HepG2 (cell line): Measurements from ENCODE around the gene ADRM1. TPM values are rescaled to one million over a fixed set of nuclear protein-coding genes. Genes with fewer than 3 reads are reported as not detected.

Source experiments
- FOXK2 ChIP-seq: fragments of 450-650 bp; IDR thresholded peaks from 2 replicates; pipeline ENCODE4 v1.6.1; 2016
- JUN ChIP-seq: sonication (generic); formaldehyde crosslinking; IDR thresholded peaks from 2 replicates; pipeline ENCODE4 v1.4.0; 2020; ENCODE audit warnings: mild to moderate bottlenecking, missing genetic modification reagents
- MXI1 ChIP-seq: IDR thresholded peaks from 3 replicates; pipeline ENCODE4 v1.6.1; 2012; ENCODE audit warnings: low read depth, low read length, inconsistent platforms, borderline replicate concordance
- SP140L ChIP-seq: sonication (generic); formaldehyde crosslinking; IDR thresholded peaks from 2 replicates; pipeline ENCODE4 v1.4.0; 2020; ENCODE audit warnings: missing genetic modification reagents, borderline replicate concordance
- ZMYM3 ChIP-seq: sonication (generic); formaldehyde crosslinking; IDR thresholded peaks from 2 replicates; pipeline ENCODE4 v1.5.1; 2020; ENCODE audit warnings: mild to moderate bottlenecking, missing genetic modification reagents
- ZNF24 ChIP-seq: fragments of 450-650 bp; IDR thresholded peaks from 2 replicates; pipeline ENCODE4 v1.6.1; 2017; ENCODE audit warnings: antibody characterized with exemption, mild to moderate bottlenecking
- ZNF652 ChIP-seq: IDR thresholded peaks from 2 replicates; pipeline ENCODE4 v1.6.1; 2016; ENCODE audit warnings: low read depth, borderline replicate concordance
- polyA plus RNA-seq, 8 experiments: library from polyadenylated mRNA; depleted of rRNA in 3 of 8; stranded (reverse) in 7 of 8; unstranded in 1 of 8; fragments of >200 nt; fragmentation: Illumina TruSeq in 4 of 8; extraction: Trizol in 4 of 8; gene quantifications; 2 replicates each; pipeline versions ENCODE4 v1.2.1 to v1.2.3, GENCODE V29; 2011 to 2016; ENCODE audit warnings: low read depth in 4 of 8, missing spikeins in 1 of 8, mixed read lengths in 1 of 8; ENCODE audit not compliant: insufficient read depth in 1 of 8
- total RNA-seq, 5 experiments: library from RNA; depleted of rRNA; stranded (reverse); fragments of >200 nt; fragmentation: Illumina TruSeq; extraction: Trizol; gene quantifications; 2 replicates each; pipeline ENCODE4 v1.2.3, GENCODE V29; 2016; ENCODE audit warnings: low read depth in 1 of 5
- TF ChIP-seq, protein P1 (sequence below): sonication (generic); formaldehyde crosslinking; IDR thresholded peaks from 2 replicates; pipeline ENCODE4 v1.4.0; 2020; ENCODE audit warnings: mild to moderate bottlenecking, missing genetic modification reagents
- TF ChIP-seq, protein P2 (sequence below): sonication (generic); formaldehyde crosslinking; IDR thresholded peaks from 2 replicates; pipeline ENCODE4 v1.4.0; 2020; ENCODE audit warnings: mild to moderate bottlenecking, missing genetic modification reagents
- TF ChIP-seq, protein P3 (sequence below): sonication (generic); formaldehyde crosslinking; IDR thresholded peaks from 2 replicates; pipeline ENCODE4 v1.4.0; 2020; ENCODE audit warnings: missing genetic modification reagents, mild to moderate bottlenecking, borderline replicate concordance
- TF ChIP-seq, protein P4 (sequence below): sonication (generic); formaldehyde crosslinking; IDR thresholded peaks from 2 replicates; pipeline ENCODE4 v1.5.0; 2020; ENCODE audit warnings: missing genetic modification reagents
- TF ChIP-seq, protein P5 (sequence below): sonication (generic); formaldehyde crosslinking; IDR thresholded peaks from 2 replicates; pipeline ENCODE4 v1.5.0; 2020; ENCODE audit warnings: missing genetic modification reagents, mild to moderate bottlenecking, borderline replicate concordance
- TF ChIP-seq, protein P6 (sequence below): sonication (generic); formaldehyde crosslinking; IDR thresholded peaks from 2 replicates; pipeline ENCODE4 v1.8.0; 2022; ENCODE audit warnings: mild to moderate bottlenecking, missing genetic modification reagents
- TF ChIP-seq, protein P7 (sequence below): sonication (generic); formaldehyde crosslinking; conservative IDR thresholded peaks from 2 replicates; pipeline ENCODE4 v1.4.0; 2020; ENCODE audit warnings: missing genetic modification reagents
- TF ChIP-seq, protein P8 (sequence below): sonication (generic); formaldehyde crosslinking; IDR thresholded peaks from 2 replicates; pipeline ENCODE4 v1.5.0; 2020; ENCODE audit warnings: mild to moderate bottlenecking, missing genetic modification reagents

The ADRM1 gene
- total and polyA plus RNA-seq, 2 of the 13 experiments (the other 11 are each of a cell fraction or from before 2014, with no cell fraction given): 92.9 to 154 TPM

DNA sequence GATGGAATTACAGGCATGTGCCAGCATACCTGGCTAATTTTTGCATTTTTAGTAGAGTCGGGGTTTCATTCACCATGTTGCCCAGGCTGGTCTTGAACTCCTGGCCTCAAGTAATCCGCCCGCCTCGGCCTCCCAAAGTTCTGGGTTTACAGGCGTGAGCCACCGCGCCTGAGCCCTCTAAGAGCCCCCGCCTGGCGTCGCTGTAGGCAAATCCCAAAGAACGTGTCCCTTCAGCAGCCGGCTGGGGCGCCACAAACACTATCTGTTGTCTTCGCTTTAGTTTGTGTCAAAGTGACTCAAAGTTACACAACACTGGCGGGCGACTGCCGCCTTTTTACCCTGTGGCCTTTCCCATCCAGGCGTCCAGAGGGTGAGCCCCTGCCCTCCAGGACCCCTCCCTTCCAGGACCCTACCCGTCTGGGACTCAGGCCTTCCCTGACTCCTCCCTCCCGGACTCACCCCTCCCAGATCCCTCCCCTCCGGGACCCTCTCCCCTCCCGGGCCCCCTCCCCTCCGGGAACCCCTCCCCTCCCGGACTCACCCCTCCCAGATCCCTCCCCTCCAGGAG, 940 bp upstream of the ADRM1 start (continued):
- TF ChIP-seq, protein P1, sequence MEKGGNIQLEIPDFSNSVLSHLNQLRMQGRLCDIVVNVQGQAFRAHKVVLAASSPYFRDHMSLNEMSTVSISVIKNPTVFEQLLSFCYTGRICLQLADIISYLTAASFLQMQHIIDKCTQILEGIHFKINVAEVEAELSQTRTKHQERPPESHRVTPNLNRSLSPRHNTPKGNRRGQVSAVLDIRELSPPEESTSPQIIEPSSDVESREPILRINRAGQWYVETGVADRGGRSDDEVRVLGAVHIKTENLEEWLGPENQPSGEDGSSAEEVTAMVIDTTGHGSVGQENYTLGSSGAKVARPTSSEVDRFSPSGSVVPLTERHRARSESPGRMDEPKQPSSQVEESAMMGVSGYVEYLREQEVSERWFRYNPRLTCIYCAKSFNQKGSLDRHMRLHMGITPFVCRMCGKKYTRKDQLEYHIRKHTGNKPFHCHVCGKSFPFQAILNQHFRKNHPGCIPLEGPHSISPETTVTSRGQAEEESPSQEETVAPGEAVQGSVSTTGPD (CRISPR knock-in tag): peak; percentile 48; the same call in 1 of the 2 replicates
- TF ChIP-seq, protein P2, sequence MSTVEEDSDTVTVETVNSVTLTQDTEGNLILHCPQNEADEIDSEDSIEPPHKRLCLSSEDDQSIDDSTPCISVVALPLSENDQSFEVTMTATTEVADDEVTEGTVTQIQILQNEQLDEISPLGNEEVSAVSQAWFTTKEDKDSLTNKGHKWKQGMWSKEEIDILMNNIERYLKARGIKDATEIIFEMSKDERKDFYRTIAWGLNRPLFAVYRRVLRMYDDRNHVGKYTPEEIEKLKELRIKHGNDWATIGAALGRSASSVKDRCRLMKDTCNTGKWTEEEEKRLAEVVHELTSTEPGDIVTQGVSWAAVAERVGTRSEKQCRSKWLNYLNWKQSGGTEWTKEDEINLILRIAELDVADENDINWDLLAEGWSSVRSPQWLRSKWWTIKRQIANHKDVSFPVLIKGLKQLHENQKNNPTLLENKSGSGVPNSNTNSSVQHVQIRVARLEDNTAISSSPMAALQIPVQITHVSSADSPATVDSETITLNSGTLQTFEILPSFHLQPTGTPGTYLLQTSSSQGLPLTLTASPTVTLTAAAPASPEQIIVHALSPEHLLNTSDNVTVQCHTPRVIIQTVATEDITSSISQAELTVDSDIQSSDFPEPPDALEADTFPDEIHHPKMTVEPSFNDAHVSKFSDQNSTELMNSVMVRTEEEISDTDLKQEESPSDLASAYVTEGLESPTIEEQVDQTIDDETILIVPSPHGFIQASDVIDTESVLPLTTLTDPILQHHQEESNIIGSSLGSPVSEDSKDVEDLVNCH (CRISPR knock-in tag): peak; percentile 36; the same call in 1 of the 2 replicates
- TF ChIP-seq, protein P3, sequence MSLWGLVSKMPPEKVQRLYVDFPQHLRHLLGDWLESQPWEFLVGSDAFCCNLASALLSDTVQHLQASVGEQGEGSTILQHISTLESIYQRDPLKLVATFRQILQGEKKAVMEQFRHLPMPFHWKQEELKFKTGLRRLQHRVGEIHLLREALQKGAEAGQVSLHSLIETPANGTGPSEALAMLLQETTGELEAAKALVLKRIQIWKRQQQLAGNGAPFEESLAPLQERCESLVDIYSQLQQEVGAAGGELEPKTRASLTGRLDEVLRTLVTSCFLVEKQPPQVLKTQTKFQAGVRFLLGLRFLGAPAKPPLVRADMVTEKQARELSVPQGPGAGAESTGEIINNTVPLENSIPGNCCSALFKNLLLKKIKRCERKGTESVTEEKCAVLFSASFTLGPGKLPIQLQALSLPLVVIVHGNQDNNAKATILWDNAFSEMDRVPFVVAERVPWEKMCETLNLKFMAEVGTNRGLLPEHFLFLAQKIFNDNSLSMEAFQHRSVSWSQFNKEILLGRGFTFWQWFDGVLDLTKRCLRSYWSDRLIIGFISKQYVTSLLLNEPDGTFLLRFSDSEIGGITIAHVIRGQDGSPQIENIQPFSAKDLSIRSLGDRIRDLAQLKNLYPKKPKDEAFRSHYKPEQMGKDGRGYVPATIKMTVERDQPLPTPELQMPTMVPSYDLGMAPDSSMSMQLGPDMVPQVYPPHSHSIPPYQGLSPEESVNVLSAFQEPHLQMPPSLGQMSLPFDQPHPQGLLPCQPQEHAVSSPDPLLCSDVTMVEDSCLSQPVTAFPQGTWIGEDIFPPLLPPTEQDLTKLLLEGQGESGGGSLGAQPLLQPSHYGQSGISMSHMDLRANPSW (CRISPR knock-in tag): peak; percentile 18; the same call in 1 of the 2 replicates
- TF ChIP-seq, protein P4, sequence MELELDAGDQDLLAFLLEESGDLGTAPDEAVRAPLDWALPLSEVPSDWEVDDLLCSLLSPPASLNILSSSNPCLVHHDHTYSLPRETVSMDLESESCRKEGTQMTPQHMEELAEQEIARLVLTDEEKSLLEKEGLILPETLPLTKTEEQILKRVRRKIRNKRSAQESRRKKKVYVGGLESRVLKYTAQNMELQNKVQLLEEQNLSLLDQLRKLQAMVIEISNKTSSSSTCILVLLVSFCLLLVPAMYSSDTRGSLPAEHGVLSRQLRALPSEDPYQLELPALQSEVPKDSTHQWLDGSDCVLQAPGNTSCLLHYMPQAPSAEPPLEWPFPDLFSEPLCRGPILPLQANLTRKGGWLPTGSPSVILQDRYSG: 0 out of 2 replicates have a peak, but pooled peaks have one; percentile 46
- TF ChIP-seq, protein P5, sequence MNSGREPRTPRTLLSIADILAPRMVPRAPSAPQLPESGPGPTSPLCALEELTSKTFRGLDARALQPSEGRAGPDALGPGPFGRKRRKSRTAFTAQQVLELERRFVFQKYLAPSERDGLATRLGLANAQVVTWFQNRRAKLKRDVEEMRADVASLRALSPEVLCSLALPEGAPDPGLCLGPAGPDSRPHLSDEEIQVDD: no peak; the same call in 1 of the 2 replicates
- no peak for TF ChIP-seq FOXK2
- peak; percentile 91; the same call in 2 of the 3 replicates for TF ChIP-seq MXI1
- TF ChIP-seq ZMYM3: peak; percentile 96
- TF ChIP-seq, protein P6, sequence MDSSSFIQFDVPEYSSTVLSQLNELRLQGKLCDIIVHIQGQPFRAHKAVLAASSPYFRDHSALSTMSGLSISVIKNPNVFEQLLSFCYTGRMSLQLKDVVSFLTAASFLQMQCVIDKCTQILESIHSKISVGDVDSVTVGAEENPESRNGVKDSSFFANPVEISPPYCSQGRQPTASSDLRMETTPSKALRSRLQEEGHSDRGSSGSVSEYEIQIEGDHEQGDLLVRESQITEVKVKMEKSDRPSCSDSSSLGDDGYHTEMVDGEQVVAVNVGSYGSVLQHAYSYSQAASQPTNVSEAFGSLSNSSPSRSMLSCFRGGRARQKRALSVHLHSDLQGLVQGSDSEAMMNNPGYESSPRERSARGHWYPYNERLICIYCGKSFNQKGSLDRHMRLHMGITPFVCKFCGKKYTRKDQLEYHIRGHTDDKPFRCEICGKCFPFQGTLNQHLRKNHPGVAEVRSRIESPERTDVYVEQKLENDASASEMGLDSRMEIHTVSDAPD: no peak
- peak; percentile 74; the same call in 1 of the 2 replicates for TF ChIP-seq ZNF652 (CRISPR knock-in tag)
- peak; percentile 98; the same call in 1 of the 2 replicates for TF ChIP-seq SP140L (CRISPR knock-in tag)
- TF ChIP-seq JUN (CRISPR knock-in tag): peak; percentile 70; the same call in 1 of the 2 replicates
- TF ChIP-seq, protein P7, sequence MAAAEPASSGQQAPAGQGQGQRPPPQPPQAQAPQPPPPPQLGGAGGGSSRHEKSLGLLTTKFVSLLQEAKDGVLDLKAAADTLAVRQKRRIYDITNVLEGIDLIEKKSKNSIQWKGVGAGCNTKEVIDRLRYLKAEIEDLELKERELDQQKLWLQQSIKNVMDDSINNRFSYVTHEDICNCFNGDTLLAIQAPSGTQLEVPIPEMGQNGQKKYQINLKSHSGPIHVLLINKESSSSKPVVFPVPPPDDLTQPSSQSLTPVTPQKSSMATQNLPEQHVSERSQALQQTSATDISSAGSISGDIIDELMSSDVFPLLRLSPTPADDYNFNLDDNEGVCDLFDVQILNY: peak; percentile 74; the same call in 1 of the 2 replicates
- TF ChIP-seq, protein P8, sequence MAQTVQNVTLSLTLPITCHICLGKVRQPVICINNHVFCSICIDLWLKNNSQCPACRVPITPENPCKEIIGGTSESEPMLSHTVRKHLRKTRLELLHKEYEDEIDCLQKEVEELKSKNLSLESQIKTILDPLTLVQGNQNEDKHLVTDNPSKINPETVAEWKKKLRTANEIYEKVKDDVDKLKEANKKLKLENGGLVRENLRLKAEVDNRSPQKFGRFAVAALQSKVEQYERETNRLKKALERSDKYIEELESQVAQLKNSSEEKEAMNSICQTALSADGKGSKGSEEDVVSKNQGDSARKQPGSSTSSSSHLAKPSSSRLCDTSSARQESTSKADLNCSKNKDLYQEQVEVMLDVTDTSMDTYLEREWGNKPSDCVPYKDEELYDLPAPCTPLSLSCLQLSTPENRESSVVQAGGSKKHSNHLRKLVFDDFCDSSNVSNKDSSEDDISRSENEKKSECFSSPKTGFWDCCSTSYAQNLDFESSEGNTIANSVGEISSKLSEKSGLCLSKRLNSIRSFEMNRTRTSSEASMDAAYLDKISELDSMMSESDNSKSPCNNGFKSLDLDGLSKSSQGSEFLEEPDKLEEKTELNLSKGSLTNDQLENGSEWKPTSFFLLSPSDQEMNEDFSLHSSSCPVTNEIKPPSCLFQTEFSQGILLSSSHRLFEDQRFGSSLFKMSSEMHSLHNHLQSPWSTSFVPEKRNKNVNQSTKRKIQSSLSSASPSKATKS: 0 out of 2 replicates have a peak, but pooled peaks have one; percentile 55
- TF ChIP-seq ZNF24: 0 out of 2 replicates have a peak, but pooled peaks have one; percentile 43
